ENCODE data around the gene WDR1. TPM values are rescaled to one million over a fixed set of nuclear protein-coding genes. Genes with fewer than 3 reads are reported as not detected.

Gene WDR1
- total RNA-seq, 2 experiments from 2014 or later, result 197 to 198 TPM

DNA sequence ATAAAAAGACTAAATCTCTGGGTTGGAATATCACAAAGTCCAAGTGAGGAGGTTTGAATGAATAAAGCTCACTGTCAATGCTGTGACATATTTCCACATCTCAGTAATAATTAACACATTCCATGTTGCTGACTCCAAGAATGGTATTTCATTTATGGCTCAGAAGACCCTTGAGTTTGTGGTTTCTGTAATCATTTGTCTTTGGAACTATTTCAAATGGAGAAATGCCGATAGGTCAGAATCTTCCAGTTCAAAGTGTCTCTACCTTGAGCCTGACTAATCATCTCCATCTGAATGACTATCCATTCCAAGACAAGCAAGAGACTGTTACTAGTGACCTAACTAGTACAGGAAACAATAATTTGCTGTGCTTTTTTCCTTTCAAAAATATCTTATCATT is 71.1 kb downstream of the WDR1 start:
- no peaks in the 10 kb centered on the region for H3K4me1 ChIP-seq (ENCODE audit: insufficient read depth, low read length)
- Mint-ChIP-seq H3K9me3 (peaks cover 8% of the 10 kb centered on the region), H3K36me3 (ENCODE audit: low read depth) (peaks cover 62% of the 10 kb centered on the region), H3K4me1 (ENCODE audit: low read depth) (no peaks in the 10 kb centered on the region), H3K4me3 (no peak overlapping the region), H3K27me3 (no peaks in the 10 kb centered on the region), H3K27ac (no peak overlapping the region)
- ChIA-PET CTCF (no interaction called here), POLR2A (no interaction called here)
- H3K4me3 ChIP-seq (ENCODE audit: low read length), result no peak overlapping the region
- H3K9me3 ChIP-seq (ENCODE audit: control insufficient read depth in 1 of 2, insufficient read depth in 1 of 2, low read length in 2 of 2), result peaks cover 4 to 6% of the 10 kb centered on the region in 2 experiments
- TF ChIP-seq CTCF (IDR thresholded peaks at IDR 0.05), result no peak
- intact Hi-C loops (cut with DNase I, micrococcal nuclease), result no loop called here
- DNase-seq (no peak), ATAC-seq (ENCODE audit: poor library complexity) (no peak)
- H3K27ac ChIP-seq (ENCODE audit: low read depth in 1 of 2, low read length in 2 of 2), result no peak overlapping the region
- no peaks in the 10 kb centered on the region for H3K27me3 ChIP-seq (ENCODE audit: control insufficient read depth in 1 of 2, insufficient read depth in 2 of 2, low read length in 2 of 2)
- no peaks in the 10 kb centered on the region for H3K36me3 ChIP-seq (ENCODE audit: insufficient read depth, low read length)

GRCh38 chr4:10041036-10041435 is 75.6 kb downstream of the WDR1 start:
- Histone ChIP-seq H3K9me3 (ENCODE audit: control insufficient read depth in 1 of 2, insufficient read depth in 1 of 2, low read length in 2 of 2) (peaks cover 4 to 6% of the 10 kb centered on the region in 2 experiments), H3K4me3 (ENCODE audit: low read length) (no peak overlapping the region), H3K27me3 (ENCODE audit: control insufficient read depth in 1 of 2, insufficient read depth in 2 of 2, low read length in 2 of 2) (no peaks in the 10 kb centered on the region), H3K27ac (ENCODE audit: low read depth in 1 of 2, low read length in 2 of 2) (no peak overlapping the region), H3K4me1 (ENCODE audit: insufficient read depth, low read length) (no peaks in the 10 kb centered on the region), H3K36me3 (ENCODE audit: insufficient read depth, low read length) (no peaks in the 10 kb centered on the region)
- intact Hi-C loops (cut with DNase I, micrococcal nuclease), result no loop called here
- no peak for DNase-seq
- no peak overlapping the region for H3K27ac Mint-ChIP-seq
- TF ChIP-seq CTCF (IDR thresholded peaks at IDR 0.05), result no peak
- no peak overlapping the region for H3K4me3 Mint-ChIP-seq
- ChIA-PET POLR2A (no interaction called here), CTCF (no interaction called here)
- no peak for ATAC-seq (ENCODE audit: poor library complexity)
- H3K9me3 Mint-ChIP-seq, result peaks cover 8% of the 10 kb centered on the region
- no peaks in the 10 kb centered on the region for H3K4me1 Mint-ChIP-seq (ENCODE audit: low read depth)
- no peaks in the 10 kb centered on the region for H3K27me3 Mint-ChIP-seq
- peaks cover 52% of the 10 kb centered on the region for H3K36me3 Mint-ChIP-seq (ENCODE audit: low read depth)

DNA sequence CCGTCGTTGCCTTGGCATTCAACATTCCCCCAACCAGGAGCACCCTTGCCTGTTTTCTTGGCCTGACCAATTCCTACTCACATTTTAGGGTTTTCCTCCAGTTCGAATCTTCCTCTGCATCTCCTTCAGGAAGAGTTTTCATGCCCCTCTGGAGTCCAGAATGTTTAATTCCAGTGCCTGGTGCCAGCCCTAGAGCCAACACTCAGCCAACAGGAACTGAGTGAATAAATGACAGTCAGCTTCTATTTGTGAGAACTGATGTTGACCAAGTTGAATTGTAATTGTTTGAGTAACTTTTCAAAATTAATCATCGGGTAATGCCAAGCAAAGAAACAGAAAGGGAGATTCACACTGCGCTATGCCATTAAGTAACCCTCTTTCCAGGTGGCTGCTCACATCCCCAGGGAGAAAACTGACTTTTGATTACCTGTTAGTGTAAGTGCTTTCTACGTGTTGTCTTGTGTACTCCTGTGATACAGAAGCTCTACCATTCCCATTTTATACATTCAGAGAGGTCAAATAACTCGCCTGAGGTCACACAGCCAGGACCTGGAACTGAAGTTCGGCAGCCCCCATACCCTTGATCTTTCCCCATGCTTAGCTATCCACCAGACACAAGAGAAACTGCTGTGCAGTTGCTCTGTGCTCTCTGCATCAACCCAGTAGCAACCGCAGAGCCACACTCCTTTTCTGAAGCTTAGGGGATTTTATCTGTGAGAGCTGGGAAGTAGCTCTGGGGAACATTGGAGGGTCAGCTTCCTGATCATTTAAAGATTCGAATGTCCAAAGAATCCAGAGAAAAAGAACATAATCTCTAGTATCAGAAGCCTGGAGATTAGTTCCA is 76.3 kb downstream of the WDR1 start:
- H3K9me3 ChIP-seq (ENCODE audit: control insufficient read depth in 1 of 2, insufficient read depth in 1 of 2, low read length in 2 of 2), result peaks cover 4 to 6% of the 10 kb centered on the region in 2 experiments
- ATAC-seq (ENCODE audit: poor library complexity) (no peak), DNase-seq (no peak)
- ChIA-PET POLR2A (no interaction called here), CTCF (no interaction called here)
- intact Hi-C loops (cut with DNase I, micrococcal nuclease), result no loop called here
- Mint-ChIP-seq H3K9me3 (peaks cover 8% of the 10 kb centered on the region), H3K4me3 (no peak overlapping the region), H3K36me3 (ENCODE audit: low read depth) (peaks cover 52% of the 10 kb centered on the region), H3K27me3 (no peaks in the 10 kb centered on the region), H3K4me1 (ENCODE audit: low read depth) (no peaks in the 10 kb centered on the region), H3K27ac (no peak overlapping the region)
- H3K27me3 ChIP-seq (ENCODE audit: control insufficient read depth in 1 of 2, insufficient read depth in 2 of 2, low read length in 2 of 2), result no peaks in the 10 kb centered on the region
- no peaks in the 10 kb centered on the region for H3K4me1 ChIP-seq (ENCODE audit: insufficient read depth, low read length)
- no peak for TF ChIP-seq CTCF (IDR thresholded peaks at IDR 0.05)
- H3K36me3 ChIP-seq (ENCODE audit: insufficient read depth, low read length), result no peaks in the 10 kb centered on the region
- H3K27ac ChIP-seq (ENCODE audit: low read depth in 1 of 2, low read length in 2 of 2), result no peak overlapping the region
- no peak overlapping the region for H3K4me3 ChIP-seq (ENCODE audit: low read length)

Data from CD4-positive, alpha-beta T cell (primary cell).